ENCODE measurements around the gene HYI.

The HYI gene

DNA sequence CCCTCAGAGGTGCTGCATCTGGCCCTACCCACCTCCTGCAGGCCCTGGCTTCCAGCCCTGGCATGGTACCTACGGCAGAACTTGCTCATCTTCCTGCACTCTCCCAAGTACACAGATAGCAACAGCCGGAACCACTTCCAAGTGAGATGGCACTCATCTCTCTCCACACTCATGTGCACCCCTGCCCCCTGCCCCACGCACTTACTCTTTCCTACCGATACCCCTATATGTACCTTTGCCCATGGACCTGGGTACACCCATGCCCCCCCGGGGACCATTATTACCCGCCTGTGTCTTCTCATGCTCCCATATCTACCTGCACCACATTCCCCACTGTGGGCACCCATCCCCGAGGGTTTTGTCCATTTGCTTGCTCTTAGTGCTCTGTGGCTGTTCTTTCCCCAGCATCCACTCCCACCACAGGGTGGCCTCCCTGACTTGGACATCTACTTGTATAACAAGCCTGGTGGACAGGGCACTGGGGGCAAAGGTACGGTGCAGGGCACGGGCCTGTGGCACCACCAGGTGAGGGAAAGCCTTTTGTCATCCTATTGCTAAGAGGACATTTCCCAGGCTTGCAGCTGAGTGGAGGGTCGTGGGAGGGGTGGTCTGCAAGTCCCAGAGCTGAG lies 14.7 kb downstream of the HYI start:
- TF ChIP-seq, protein P1, sequence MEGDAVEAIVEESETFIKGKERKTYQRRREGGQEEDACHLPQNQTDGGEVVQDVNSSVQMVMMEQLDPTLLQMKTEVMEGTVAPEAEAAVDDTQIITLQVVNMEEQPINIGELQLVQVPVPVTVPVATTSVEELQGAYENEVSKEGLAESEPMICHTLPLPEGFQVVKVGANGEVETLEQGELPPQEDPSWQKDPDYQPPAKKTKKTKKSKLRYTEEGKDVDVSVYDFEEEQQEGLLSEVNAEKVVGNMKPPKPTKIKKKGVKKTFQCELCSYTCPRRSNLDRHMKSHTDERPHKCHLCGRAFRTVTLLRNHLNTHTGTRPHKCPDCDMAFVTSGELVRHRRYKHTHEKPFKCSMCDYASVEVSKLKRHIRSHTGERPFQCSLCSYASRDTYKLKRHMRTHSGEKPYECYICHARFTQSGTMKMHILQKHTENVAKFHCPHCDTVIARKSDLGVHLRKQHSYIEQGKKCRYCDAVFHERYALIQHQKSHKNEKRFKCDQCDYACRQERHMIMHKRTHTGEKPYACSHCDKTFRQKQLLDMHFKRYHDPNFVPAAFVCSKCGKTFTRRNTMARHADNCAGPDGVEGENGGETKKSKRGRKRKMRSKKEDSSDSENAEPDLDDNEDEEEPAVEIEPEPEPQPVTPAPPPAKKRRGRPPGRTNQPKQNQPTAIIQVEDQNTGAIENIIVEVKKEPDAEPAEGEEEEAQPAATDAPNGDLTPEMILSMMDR (IDR thresholded peaks at IDR 0.05; ENCODE audit: unreplicated experiment in 3 of 3): no peak
- peaks cover 61% of the 10 kb centered on the region for H3K36me3 Mint-ChIP-seq (ENCODE audit: low read depth)
- H3K27ac Mint-ChIP-seq: no peak overlapping the region
- no peak overlapping the region for H3K4me3 Mint-ChIP-seq
- H3K27me3 Mint-ChIP-seq (ENCODE audit: low read depth): no peaks in the 10 kb centered on the region
- H3K9me3 Mint-ChIP-seq: no peaks in the 10 kb centered on the region
- H3K4me1 Mint-ChIP-seq: peaks cover 5% of the 10 kb centered on the region

DNA sequence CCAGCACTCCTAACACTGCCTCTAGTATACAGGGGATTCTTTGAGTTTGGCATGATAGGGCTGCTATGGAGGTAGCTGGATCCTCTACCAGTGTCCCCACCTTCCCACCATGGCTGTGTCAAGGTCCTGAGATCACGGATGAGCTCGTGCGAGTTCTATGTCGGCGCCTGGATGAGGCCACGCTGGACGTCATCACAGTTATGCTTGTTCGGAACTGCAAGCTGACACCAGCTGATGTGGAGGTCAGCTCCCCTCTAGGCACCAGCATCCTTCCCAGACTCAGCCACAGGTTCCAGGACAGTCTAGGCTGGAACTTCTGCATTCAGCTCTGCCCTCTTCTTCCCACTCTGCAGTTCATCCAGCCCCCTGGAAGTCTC lies 15.2 kb downstream of the HYI start:
- TF ChIP-seq, protein P1 (IDR thresholded peaks at IDR 0.05; ENCODE audit: unreplicated experiment in 3 of 3): no peak

DNA sequence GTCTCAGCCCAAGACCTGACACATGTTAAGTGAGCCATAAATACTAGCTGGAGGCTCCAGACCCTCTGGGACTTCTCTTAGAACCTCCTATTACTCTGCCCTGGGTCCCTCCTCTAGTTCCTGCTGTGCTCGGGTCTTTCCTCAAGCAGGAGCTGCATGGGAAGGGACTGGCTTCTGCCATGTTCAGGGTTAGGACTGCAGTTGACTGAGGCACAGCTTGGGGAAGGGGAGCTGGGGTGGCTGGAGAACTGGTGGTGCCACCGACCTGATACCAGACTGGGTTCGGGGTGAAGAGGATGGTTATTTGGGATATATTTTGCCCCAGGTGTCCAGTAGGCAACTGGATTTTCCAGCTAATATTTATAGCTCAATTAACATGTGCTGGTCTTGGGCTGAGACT lies 15.7 kb downstream of the HYI start:
- H3K4me1 Mint-ChIP-seq: peaks cover 5% of the 10 kb centered on the region
- TF ChIP-seq, protein P1 (IDR thresholded peaks at IDR 0.05; ENCODE audit: unreplicated experiment in 3 of 3): no peak
- H3K9me3 Mint-ChIP-seq: no peaks in the 10 kb centered on the region
- no peak overlapping the region for H3K27ac Mint-ChIP-seq
- H3K27me3 Mint-ChIP-seq (ENCODE audit: low read depth): no peaks in the 10 kb centered on the region
- H3K4me3 Mint-ChIP-seq: no peak overlapping the region
- peaks cover 59% of the 10 kb centered on the region for H3K36me3 Mint-ChIP-seq (ENCODE audit: low read depth)

More for the DNA sequence above, 15.2 kb downstream of the HYI start:
- Mint-ChIP-seq H3K27ac (no peak overlapping the region), H3K4me1 (peaks cover 5% of the 10 kb centered on the region), H3K9me3 (no peaks in the 10 kb centered on the region), H3K36me3 (ENCODE audit: low read depth) (peaks cover 61% of the 10 kb centered on the region), H3K27me3 (ENCODE audit: low read depth) (no peaks in the 10 kb centered on the region), H3K4me3 (no peak overlapping the region)

DNA sequence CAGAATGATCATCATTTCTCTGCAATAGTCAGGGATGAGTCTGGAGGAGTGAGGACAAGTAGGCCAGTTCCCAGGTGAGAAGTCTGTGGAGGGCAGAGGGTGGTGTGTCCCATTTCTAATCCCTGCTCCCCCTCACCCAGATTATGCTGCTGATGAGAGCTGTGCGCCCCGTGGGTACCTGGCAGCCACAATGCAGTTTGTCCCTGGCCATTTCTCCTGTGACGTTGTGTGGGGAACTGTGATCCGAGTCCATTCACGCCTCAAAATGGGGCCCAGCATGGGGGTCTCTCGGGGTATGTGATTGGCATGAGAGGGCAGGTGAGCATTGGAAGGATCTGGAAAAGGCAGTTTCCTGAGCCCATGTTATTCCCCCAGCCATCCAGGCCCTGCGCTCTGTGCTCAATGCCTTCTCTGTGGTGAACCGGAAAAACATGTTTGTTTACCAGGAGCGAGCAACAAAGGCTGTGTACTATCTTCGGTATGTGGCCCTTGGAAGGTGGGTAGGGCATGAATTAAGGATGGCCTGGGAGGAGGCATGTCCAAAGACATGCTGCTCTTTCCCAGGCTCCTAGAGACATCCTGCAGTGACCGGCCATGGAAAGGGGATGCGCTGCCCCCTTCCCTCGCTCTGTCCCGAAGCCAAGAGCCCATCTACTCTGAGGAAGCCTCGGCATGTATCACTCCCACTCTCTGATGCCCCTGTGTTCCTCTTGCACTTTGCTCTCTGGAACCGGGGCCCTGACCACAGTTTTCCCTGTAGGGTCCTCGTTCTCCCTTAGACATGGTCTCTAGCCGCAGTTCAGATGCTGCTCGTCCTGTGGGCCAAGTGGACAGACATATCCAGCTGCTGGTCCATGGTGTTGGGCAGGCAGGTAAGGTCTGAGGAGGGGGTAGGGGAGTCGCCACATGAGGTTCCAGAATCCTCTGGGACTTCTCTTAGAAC lies 16.4 kb downstream of the HYI start:
- Mint-ChIP-seq H3K36me3 (ENCODE audit: low read depth) (peaks cover 57% of the 10 kb centered on the region), H3K4me1 (peaks cover 5% of the 10 kb centered on the region), H3K9me3 (no peaks in the 10 kb centered on the region), H3K27me3 (ENCODE audit: low read depth) (no peaks in the 10 kb centered on the region), H3K4me3 (no peak overlapping the region), H3K27ac (no peak overlapping the region)
- TF ChIP-seq, protein P1 (IDR thresholded peaks at IDR 0.05; ENCODE audit: unreplicated experiment in 3 of 3): no peak

DNA sequence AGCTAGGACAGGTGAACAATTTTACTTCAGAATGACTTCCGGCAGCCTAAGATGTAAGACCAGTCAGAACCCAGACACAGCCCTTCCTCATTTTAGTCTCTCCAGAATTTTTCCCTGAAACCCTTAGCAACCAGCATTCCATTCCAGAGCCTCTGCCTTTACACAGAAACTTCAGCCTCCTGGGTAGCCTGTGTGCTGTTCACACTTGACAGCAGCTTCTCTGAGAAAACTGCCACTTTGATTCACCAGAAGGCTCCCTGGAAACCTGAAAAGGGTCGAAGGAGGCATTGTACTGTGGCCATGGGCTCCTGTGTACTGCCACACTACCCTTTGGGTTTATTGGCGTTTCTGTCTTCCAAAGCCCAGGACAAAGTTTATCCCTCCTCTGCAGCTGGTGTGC lies 17.4 kb downstream of the HYI start:
- H3K27ac Mint-ChIP-seq: peak overlapping the region; percentile 1 to 38 (median 6)
- H3K9me3 Mint-ChIP-seq: no peaks in the 10 kb centered on the region
- no peak overlapping the region for H3K4me3 Mint-ChIP-seq
- no peaks in the 10 kb centered on the region for H3K27me3 Mint-ChIP-seq (ENCODE audit: low read depth)
- peaks cover 5% of the 10 kb centered on the region for H3K4me1 Mint-ChIP-seq
- H3K36me3 Mint-ChIP-seq (ENCODE audit: low read depth): peaks cover 61% of the 10 kb centered on the region
- TF ChIP-seq, protein P1 (IDR thresholded peaks at IDR 0.05; ENCODE audit: unreplicated experiment in 3 of 3): no peak
